ENCODE measurements around the gene BDH1. TPM values are rescaled to one million over a fixed set of nuclear protein-coding genes. Genes with fewer than 3 reads are reported as not detected.

Gene BDH1
- total and polyA plus RNA-seq, 2 of the 13 experiments (the other 11 are each of a cell fraction or from before 2014, with no cell fraction given), result 21.2 to 71.9 TPM

- TF ChIP-seq ZNF646 (CRISPR knock-in tag; IDR thresholded peaks at IDR 0.05) (0 out of 2 replicates have a peak, but pooled peaks have one; percentile 20), GATAD2A (CRISPR knock-in tag; IDR thresholded peaks at IDR 0.05) (peak; percentile 35; the same call in 1 of the 2 replicates), RNF219 (CRISPR knock-in tag; IDR thresholded peaks at IDR 0.05) (no peak), KLF9 (CRISPR knock-in tag; IDR thresholded peaks at IDR 0.05; ENCODE audit: low read depth) (no peak), GLMP (CRISPR knock-in tag; IDR thresholded peaks at IDR 0.05; ENCODE audit: borderline replicate concordance) (no peak), NONO (IDR thresholded peaks at IDR 0.05) (no peak), NONO (CRISPR knock-in tag; conservative IDR thresholded peaks at IDR 0.05) (peak; percentile 26; the same call in 1 of the 2 replicates), ZNF891 (CRISPR knock-in tag; IDR thresholded peaks at IDR 0.05) (peak; percentile 85), BHLHE40 (IDR thresholded peaks at IDR 0.05; ENCODE audit: low read length) (0 out of 2 replicates have a peak, but pooled peaks have one; percentile 9), CAMTA2 (CRISPR knock-in tag; IDR thresholded peaks at IDR 0.05; ENCODE audit: borderline replicate concordance) (no peak; the same call in 1 of the 2 replicates), IKZF5 (CRISPR knock-in tag; IDR thresholded peaks at IDR 0.05) (peak; percentile 60; the same call in 1 of the 2 replicates), SUZ12 (IDR thresholded peaks at IDR 0.05; ENCODE audit: low read depth, low read length) (no peak), IRF2 (CRISPR knock-in tag; IDR thresholded peaks at IDR 0.05) (peak; percentile 24; the same call in 1 of the 2 replicates), ARNT2 (CRISPR knock-in tag; IDR thresholded peaks at IDR 0.05; ENCODE audit: low read depth) (0 out of 2 replicates have a peak, but pooled peaks have one; percentile 33), SAP130 (CRISPR knock-in tag; IDR thresholded peaks at IDR 0.05; ENCODE audit: low read depth) (peak; percentile 38; the same call in 1 of the 2 replicates), HNF4G (IDR thresholded peaks at IDR 0.05; ENCODE audit: borderline replicate concordance, low read depth, low read length) (no peak), HNF4G (CRISPR knock-in tag; IDR thresholded peaks at IDR 0.05; ENCODE audit: borderline replicate concordance, low read depth) (0 out of 2 replicates have a peak, but pooled peaks have one; percentile 25), TRIM22 (IDR thresholded peaks at IDR 0.05) (no peak)
Observed at GRCh38 chr3:197599089-197599765, 43.5 kb upstream of the BDH1 start (continued).
